GM12878 (cell line): ENCODE measurements around the gene MAN1B1. TPM values are rescaled to one million over a fixed set of nuclear protein-coding genes. Genes with fewer than 3 reads are reported as not detected.

Source experiments
- ATAC-seq: fragments of 200-7000 bp; cut with Tn5 transposase; 3 replicates; pipeline ENCODE4 v1.9.1; 2020; ENCODE audit warnings: mild to moderate bottlenecking, moderate library complexity
- BruUV-seq: library from RNA; stranded (reverse); fragments of 400-500 nt; replicated peaks from 2 replicates; lab custom pipeline; 2021; lab: Mats Ljungman, UMichigan
- CTCF ChIA-PET: fragments of 300-600 bp; sonication (Branson Sonifier 250); formaldehyde crosslinking; extraction: SDS; loops from one replicate; lab custom pipeline; 2021; ENCODE audit warnings: inconsistent platforms; lab: Yijun Ruan, JAX
- POLR2A ChIA-PET: fragments of 350-600 bp; formaldehyde crosslinking; extraction: SDS; loops from one replicate; lab custom pipeline; 2021; ENCODE audit warnings: inconsistent platforms; lab: Charles Lee
- RAD21 ChIA-PET: fragments of 300-600 bp; sonication (Branson Sonifier 250); formaldehyde crosslinking; loops from one replicate; lab custom pipeline; 2023; ENCODE audit warnings: antibody characterized with exemption; ENCODE audit not compliant: unreplicated experiment; lab: Charles Lee
- SMC1A ChIA-PET: fragments of 300-600 bp; sonication (Branson Sonifier 250); formaldehyde crosslinking; loops from one replicate; lab custom pipeline; 2023; ENCODE audit not compliant: unreplicated experiment, uncharacterized antibody; lab: Charles Lee
- DNase-seq: peaks from one replicate; pipeline ENCODE4 v3.0.0-alpha.2; 2011; ENCODE audit warnings: low read depth, low spot score
- FAIRE-seq: peaks from 3 replicates; lab custom pipeline; 2011; peaks lifted over from hg19 to GRCh38; lab: Jason Lieb, UNC
- H2AFZ ChIP-seq: 2 replicates; pipeline ENCODE4 v1.6.0; 2011; ENCODE audit warnings: low read depth, low read length, control low read depth; ENCODE audit not compliant: control insufficient read depth
- H3K27ac ChIP-seq: 2 replicates; pipeline ENCODE4 v1.5.1; 2011; ENCODE audit warnings: control low read depth; ENCODE audit not compliant: control insufficient read depth, insufficient read depth
- H3K27me3 ChIP-seq, 2 experiments: replicated peaks in 1 of 2; 2 replicates each; pipeline versions ENCODE4 v1.6.0 to v1.6.1; 2011; ENCODE audit warnings: low read length in 1 of 2; ENCODE audit not compliant: control insufficient read depth in 2 of 2, insufficient read depth in 2 of 2
- H3K36me3 ChIP-seq, 2 experiments: 2 replicates each; pipeline ENCODE4 v1.5.1; 2011; ENCODE audit warnings: low read length in 1 of 2; ENCODE audit not compliant: control insufficient read depth in 2 of 2, insufficient read depth in 2 of 2
- H3K4me1 ChIP-seq: 2 replicates; pipeline ENCODE4 v1.6.1; 2011; ENCODE audit warnings: mild to moderate bottlenecking, low read length, moderate library complexity, mixed read lengths; ENCODE audit not compliant: control insufficient read depth, insufficient read depth
- H3K4me2 ChIP-seq: 2 replicates; pipeline ENCODE4 v1.6.0; 2011; ENCODE audit warnings: control low read depth; ENCODE audit not compliant: control insufficient read depth, insufficient read depth
- H3K4me3 ChIP-seq: fragments of 200-600 bp; sonication (generic); 2 replicates; pipeline ENCODE4 v1.5.1; 2016
- H3K79me2 ChIP-seq: 2 replicates; pipeline ENCODE4 v1.6.0; 2011; ENCODE audit warnings: low read length; ENCODE audit not compliant: control insufficient read depth, insufficient read depth
- H3K9ac ChIP-seq: 2 replicates; pipeline ENCODE4 v1.8.0; 2011; ENCODE audit warnings: low read length, control low read depth, mixed read lengths; ENCODE audit not compliant: control insufficient read depth, insufficient read depth
- H3K9me3 ChIP-seq: replicated peaks from 3 replicates; pipeline ENCODE4 v1.5.1; 2011; ENCODE audit warnings: mild to moderate bottlenecking, low read length; ENCODE audit not compliant: control insufficient read depth, insufficient read depth
- H4K20me1 ChIP-seq: 2 replicates; pipeline ENCODE4 v1.6.0; 2011; ENCODE audit not compliant: control insufficient read depth, insufficient read depth
- BACH1 ChIP-seq: fragments of 450-650 bp; IDR thresholded peaks from 2 replicates; pipeline ENCODE4 v1.6.1; 2017; ENCODE audit warnings: mild to moderate bottlenecking, borderline replicate concordance
- CREM ChIP-seq: IDR thresholded peaks from 2 replicates; pipeline ENCODE4 v1.6.1; 2014; ENCODE audit warnings: antibody characterized with exemption, low read depth
- ELK1 ChIP-seq: IDR thresholded peaks from 2 replicates; pipeline ENCODE4 v1.6.1; 2012; ENCODE audit warnings: low read depth, low read length, improper control_type of control experiment
- HDGF ChIP-seq: fragments of 450-650 bp; IDR thresholded peaks from 2 replicates; pipeline ENCODE4 v1.6.1; 2016; ENCODE audit warnings: antibody characterized with exemption
- HSF1 ChIP-seq: fragments of 150-350 bp; IDR thresholded peaks from 2 replicates; pipeline ENCODE4 v1.6.1; 2014; ENCODE audit warnings: mild to moderate bottlenecking, low read depth, low read length
- IKZF1 ChIP-seq: fragments of 450-650 bp; conservative IDR thresholded peaks from 2 replicates; pipeline ENCODE4 v1.6.1; 2017; ENCODE audit warnings: antibody characterized with exemption, mild to moderate bottlenecking
- MEF2B ChIP-seq: fragments of 450-650 bp; IDR thresholded peaks from 2 replicates; pipeline ENCODE4 v1.6.1; 2018; ENCODE audit warnings: mild to moderate bottlenecking, moderate library complexity; ENCODE audit not compliant: partially characterized antibody, poor library complexity, severe bottlenecking
- PBX3 ChIP-seq: IDR thresholded peaks from 2 replicates; pipeline ENCODE4 v1.6.1; 2011; ENCODE audit warnings: mild to moderate bottlenecking, low read depth, low read length, moderate library complexity; ENCODE audit not compliant: insufficient replicate concordance
- PRDM15 ChIP-seq: fragments of 450-650 bp; formaldehyde crosslinking; IDR thresholded peaks from 2 replicates; pipeline ENCODE4 v1.4.0; 2020; ENCODE audit warnings: mild to moderate bottlenecking, moderate library complexity
- SP1 ChIP-seq: IDR thresholded peaks from one replicate; pipeline ENCODE4 v1.6.1; 2011; ENCODE audit warnings: low read depth, low read length
- STAT1 ChIP-seq: fragments of 450-650 bp; conservative IDR thresholded peaks from 2 replicates; pipeline ENCODE4 v1.6.1; 2014; ENCODE audit warnings: antibody characterized with exemption, mild to moderate bottlenecking
- ZNF217 ChIP-seq: fragments of 450-650 bp; IDR thresholded peaks from 2 replicates; pipeline ENCODE4 v1.6.1; 2017; ENCODE audit warnings: antibody characterized with exemption, mild to moderate bottlenecking
- WGBS: methylation state at CpG from one replicate; pipeline ENCODE4 v1.1.6; 2016; ENCODE audit warnings: low lambda C conversion rate; ENCODE audit not compliant: insufficient replicate concordance, insufficient coverage; ENCODE audit errors: missing lambda C conversion rate; 5-methylcytosine and 5-hydroxymethylcytosine counted together
- in situ Hi-C: fragments of 300-500 bp; cut with MboI; formaldehyde crosslinking; loops from 9 replicates; pipeline ENCODE4 v1.14.3; 2018; ENCODE audit warnings: mixed read lengths
- intact Hi-C: fragments of 100-400 bp; cut with micrococcal nuclease; formaldehyde crosslinking; loops from one replicate; pipeline ENCODE4 v1.14.2; 2022; ENCODE audit not compliant: unreplicated experiment
- polyA plus RNA-seq, 11 experiments: library from polyadenylated mRNA; depleted of rRNA in 4 of 11; unstranded in 6 of 11; stranded (reverse) in 5 of 11; fragments of >200 nt; fragmentation: Nextera tagmentation in 4 of 11; fragmentation: Illumina TruSeq in 1 of 11; extraction: Ambion mirVana in 4 of 11; extraction: Trizol in 1 of 11; gene quantifications; 1 replicate in 1 of 11; 2 replicates in 10 of 11; pipeline versions ENCODE4 v1.2.1 to v1.2.3, GENCODE V29; 2011 to 2016; ENCODE audit warnings: inconsistent platforms in 2 of 11, missing spikeins in 2 of 11, low read depth in 1 of 11
- total RNA-seq, 4 experiments: library from RNA; depleted of rRNA in 3 of 4; stranded (reverse); fragments of >200 nt in 3 of 4; fragmentation: Illumina TruSeq in 1 of 4; extraction: Trizol in 1 of 4; gene quantifications; 2 replicates each; pipeline versions ENCODE4 v1.2.1 to v1.2.3, GENCODE V29; 2013 to 2021
- TF ChIP-seq, protein P1 (sequence below): fragments of 450-650 bp; IDR thresholded peaks from 2 replicates; pipeline ENCODE4 v1.6.1; 2017; ENCODE audit warnings: low read depth, mild to moderate bottlenecking, moderate library complexity
- TF ChIP-seq, protein P2 (sequence below): IDR thresholded peaks from 2 replicates; pipeline ENCODE4 v1.6.1; 2011; ENCODE audit warnings: low read depth, low read length, improper control_type of control experiment, borderline replicate concordance

MAN1B1 gene
- total and polyA plus RNA-seq, 10 of the 15 experiments (the other 5 are each of a cell fraction or from before 2014, with no cell fraction given) = 0.71 to 34.1 (median 22.7) TPM

GRCh38 chr9:137148661-137149060 lies 61.9 kb downstream of the MAN1B1 start:
- Histone ChIP-seq H3K27me3 (no peaks in the 10 kb centered on the region), H3K79me2 (no peaks in the 10 kb centered on the region), H3K4me1 (peaks cover 9% of the 10 kb centered on the region; the same call in 1 of the 2 replicates), H3K9me3 (no peaks in the 10 kb centered on the region; the same call in 2 of the 3 replicates), H3K4me2 (no peak overlapping the region), H3K4me3 (no peak overlapping the region), H3K36me3 (no peaks in the 10 kb centered on the region), H3K9ac (no peak overlapping the region), H4K20me1 (no peaks in the 10 kb centered on the region), H3K27ac (no peak overlapping the region), H2AFZ (no peak overlapping the region)
- DNase-seq (no peak), ATAC-seq (no peak), FAIRE-seq (no peak)
- RAD21 ChIA-PET = interaction anchor here (3.6 to 4.1 kb wide), 3 partner anchors 19 to 62 kb away, joined by 11 to 26 read pairs (median 25); partner anchors contain the start of gene MAN1B1
- in situ Hi-C loops (no loop called here), intact Hi-C loops (no loop called here)
- CTCF ChIA-PET = no interaction called here
- BruUV-seq = no TSS peak
- 88% methylated on average over 19 of the region's 19 CpGs for WGBS
- POLR2A ChIA-PET = interaction anchor here (2.1 to 4.3 kb wide), 4 partner anchors 10 to 75 kb away, joined by 12 to 166 read pairs (median 25); partner anchors contain the start of genes CYSRT1, NDOR1, RNF208 and TMEM203
- SMC1A ChIA-PET = interaction anchor here (1.2 to 4.7 kb wide), 2 partner anchors 18 to 50 kb away, joined by 5 to 28 read pairs; no protein-coding TSS in a partner anchor
- TF ChIP-seq ZNF217 = no peak
- TF ChIP-seq PRDM15 (CRISPR knock-in tag) = no peak
- TF ChIP-seq HDGF = no peak
- TF ChIP-seq HSF1 = no peak
- TF ChIP-seq IKZF1 = no peak
- TF ChIP-seq STAT1 = no peak
- no peak for TF ChIP-seq BACH1
- TF ChIP-seq, protein P1, sequence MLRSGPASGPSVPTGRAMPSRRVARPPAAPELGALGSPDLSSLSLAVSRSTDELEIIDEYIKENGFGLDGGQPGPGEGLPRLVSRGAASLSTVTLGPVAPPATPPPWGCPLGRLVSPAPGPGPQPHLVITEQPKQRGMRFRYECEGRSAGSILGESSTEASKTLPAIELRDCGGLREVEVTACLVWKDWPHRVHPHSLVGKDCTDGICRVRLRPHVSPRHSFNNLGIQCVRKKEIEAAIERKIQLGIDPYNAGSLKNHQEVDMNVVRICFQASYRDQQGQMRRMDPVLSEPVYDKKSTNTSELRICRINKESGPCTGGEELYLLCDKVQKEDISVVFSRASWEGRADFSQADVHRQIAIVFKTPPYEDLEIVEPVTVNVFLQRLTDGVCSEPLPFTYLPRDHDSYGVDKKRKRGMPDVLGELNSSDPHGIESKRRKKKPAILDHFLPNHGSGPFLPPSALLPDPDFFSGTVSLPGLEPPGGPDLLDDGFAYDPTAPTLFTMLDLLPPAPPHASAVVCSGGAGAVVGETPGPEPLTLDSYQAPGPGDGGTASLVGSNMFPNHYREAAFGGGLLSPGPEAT = no peak
- TF ChIP-seq MEF2B = no peak
- TF ChIP-seq CREM = no peak
- TF ChIP-seq PBX3 = no peak
- TF ChIP-seq SP1 = no peak
- TF ChIP-seq, protein P2, sequence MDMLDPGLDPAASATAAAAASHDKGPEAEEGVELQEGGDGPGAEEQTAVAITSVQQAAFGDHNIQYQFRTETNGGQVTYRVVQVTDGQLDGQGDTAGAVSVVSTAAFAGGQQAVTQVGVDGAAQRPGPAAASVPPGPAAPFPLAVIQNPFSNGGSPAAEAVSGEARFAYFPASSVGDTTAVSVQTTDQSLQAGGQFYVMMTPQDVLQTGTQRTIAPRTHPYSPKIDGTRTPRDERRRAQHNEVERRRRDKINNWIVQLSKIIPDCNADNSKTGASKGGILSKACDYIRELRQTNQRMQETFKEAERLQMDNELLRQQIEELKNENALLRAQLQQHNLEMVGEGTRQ = no peak
- no peak for TF ChIP-seq ELK1
